ENCODE measurements around the gene KAT8.
"Not testable (repeated sequence)": the region's sequence is repeated elsewhere in the genome, so short reads cannot be mapped to it uniquely, and the experiment has no call there.

KAT8 gene

GRCh38 chr16:31168848-31169247 is 51.4 kb downstream of the KAT8 start:
- DNase-seq (ENCODE audit: low spot score): no peak
- no peak for TF ChIP-seq CTCF (IDR thresholded peaks at IDR 0.05; ENCODE audit: borderline replicate concordance, control extremely low read depth, extremely low read depth, insufficient read depth, missing control alignments)
- in situ Hi-C loops (cut with MboI; ENCODE audit: low sequenced_read_pairs, unreplicated experiment): no loop called here

- DNase-seq (ENCODE audit: low spot score); in situ Hi-C loops (cut with MboI; ENCODE audit: low sequenced_read_pairs, unreplicated experiment): not testable (repeated sequence)
These were observed 52.6 kb downstream of the KAT8 start for GRCh38 chr16:31170048-31170447.

GRCh38 chr16:31177136-31177535 is 59.7 kb downstream of the KAT8 start:
- no peak for DNase-seq (ENCODE audit: low spot score)
- TF ChIP-seq CTCF (IDR thresholded peaks at IDR 0.05; ENCODE audit: borderline replicate concordance, control extremely low read depth, extremely low read depth, insufficient read depth, missing control alignments): no peak
- in situ Hi-C loops (cut with MboI; ENCODE audit: low sequenced_read_pairs, unreplicated experiment): loop anchor here (25.0 kb wide), 1 partner anchor 185 kb away; the partner anchor contains the start of gene ITGAX

GRCh38 chr16:31179219-31179746 is 61.8 kb downstream of the KAT8 start:
- no peak for TF ChIP-seq CTCF (IDR thresholded peaks at IDR 0.05; ENCODE audit: borderline replicate concordance, control extremely low read depth, extremely low read depth, insufficient read depth, missing control alignments)
- in situ Hi-C loops (cut with MboI; ENCODE audit: low sequenced_read_pairs, unreplicated experiment): loop anchor here (25.0 kb wide), 1 partner anchor 183 kb away; the partner anchor contains the start of gene ITGAX
- no peak for DNase-seq (ENCODE audit: low spot score)

GRCh38 chr16:31179747-31180459 is 62.4 kb downstream of the KAT8 start, which contains the start of gene FUS:
Gene FUS (plus strand): TSS chr16:31180139. CDS start chr16:31180215, 76 bp downstream.
- no peak for TF ChIP-seq CTCF (IDR thresholded peaks at IDR 0.05; ENCODE audit: borderline replicate concordance, control extremely low read depth, extremely low read depth, insufficient read depth, missing control alignments)
- DNase-seq (ENCODE audit: low spot score): peak; percentile 96
- in situ Hi-C loops (cut with MboI; ENCODE audit: low sequenced_read_pairs, unreplicated experiment): loop anchor here (25.0 kb wide), 1 partner anchor 182 kb away; the partner anchor contains the start of gene ITGAX
